Thymus (tissue), 11 donors: ENCODE results near the gene GALNTL6. TPM values are rescaled to one million over a fixed set of nuclear protein-coding genes. Genes with fewer than 3 reads are reported as not detected.

Source experiments
- DNase-seq, 9 donors: peaks; one replicate each; pipeline ENCODE4 v3.0.0-alpha.2; 2013; ENCODE audit warnings: low spot score in 9 of 9, low read depth in 6 of 9, missing footprints in 1 of 9
- H3K27ac ChIP-seq, 2 donors: one replicate each; pipeline ENCODE4 v1.5.1; 2013; ENCODE audit warnings: control low read depth in 1 of 2, low read depth in 1 of 2, low read length in 1 of 2, mild to moderate bottlenecking in 1 of 2, moderate library complexity in 1 of 2
- H3K27me3 ChIP-seq, 2 donors: one replicate each; pipeline ENCODE4 v1.5.1; 2013; ENCODE audit warnings: low read length in 1 of 2; ENCODE audit not compliant: control insufficient read depth in 2 of 2, insufficient read depth in 1 of 2
- H3K36me3 ChIP-seq, 2 donors: one replicate each; pipeline ENCODE4 v1.5.1; 2013; ENCODE audit warnings: low read length in 1 of 2, mild to moderate bottlenecking in 1 of 2, moderate library complexity in 1 of 2; ENCODE audit not compliant: control insufficient read depth in 2 of 2, insufficient read depth in 2 of 2
- H3K4me1 ChIP-seq, 2 donors: one replicate each; pipeline ENCODE4 v1.5.1; 2013; ENCODE audit warnings: low read length in 2 of 2; ENCODE audit not compliant: control insufficient read depth in 2 of 2, insufficient read depth in 2 of 2
- H3K4me3 ChIP-seq, 2 donors: one replicate each; pipeline ENCODE4 v1.5.1; 2013; ENCODE audit warnings: low read length in 2 of 2, control low read depth in 1 of 2, mild to moderate bottlenecking in 1 of 2
- H3K9me3 ChIP-seq, 2 donors: one replicate each; pipeline ENCODE4 v1.5.1; 2013; ENCODE audit warnings: low read length in 1 of 2, mild to moderate bottlenecking in 1 of 2; ENCODE audit not compliant: control insufficient read depth in 2 of 2, insufficient read depth in 1 of 2
- WGBS: extraction: QIAGEN DNeasy Blood & Tissue Kit; methylation state at CpG from one replicate; pipeline ENCODE4 v1.1.7; 2013; 5-methylcytosine and 5-hydroxymethylcytosine counted together
- polyA plus RNA-seq: library from polyadenylated mRNA; stranded (reverse); fragments of 200-250 nt; gene quantifications from one replicate; pipeline ENCODE4 v1.2.3, GENCODE V29; 2013
- total RNA-seq: library from RNA; stranded (reverse); fragments of 120-200 nt; gene quantifications from one replicate; pipeline ENCODE4 v1.2.4, GENCODE V29; 2013
- donor health status: healthy.

Gene GALNTL6
- total and polyA plus RNA-seq, 2 donors: 0.05 TPM

- H3K4me1 ChIP-seq: no peaks in the 10 kb centered on the region
- no peaks in the 10 kb centered on the region for H3K36me3 ChIP-seq
- no peak overlapping the region for H3K27ac ChIP-seq
- no peaks in the 10 kb centered on the region for H3K27me3 ChIP-seq
- no peaks in the 10 kb centered on the region for H3K9me3 ChIP-seq
- H3K4me3 ChIP-seq: no peak overlapping the region
- WGBS: 87% methylated on average over 3 of the region's 3 CpGs
- no peak for DNase-seq
These were observed 498.5 kb downstream of the GALNTL6 start for GRCh38 chr4:172311682-172312081.

GRCh38 chr4:172323288-172323687 is 510.1 kb downstream of the GALNTL6 start:
- DNase-seq: no peak
- no peaks in the 10 kb centered on the region for H3K4me1 ChIP-seq
- H3K27me3 ChIP-seq: no peaks in the 10 kb centered on the region
- no peak overlapping the region for H3K4me3 ChIP-seq
- H3K27ac ChIP-seq: no peak overlapping the region
- H3K9me3 ChIP-seq: no peaks in the 10 kb centered on the region
- WGBS: 90% methylated on average over 2 of the region's 2 CpGs
- H3K36me3 ChIP-seq: no peaks in the 10 kb centered on the region

DNA sequence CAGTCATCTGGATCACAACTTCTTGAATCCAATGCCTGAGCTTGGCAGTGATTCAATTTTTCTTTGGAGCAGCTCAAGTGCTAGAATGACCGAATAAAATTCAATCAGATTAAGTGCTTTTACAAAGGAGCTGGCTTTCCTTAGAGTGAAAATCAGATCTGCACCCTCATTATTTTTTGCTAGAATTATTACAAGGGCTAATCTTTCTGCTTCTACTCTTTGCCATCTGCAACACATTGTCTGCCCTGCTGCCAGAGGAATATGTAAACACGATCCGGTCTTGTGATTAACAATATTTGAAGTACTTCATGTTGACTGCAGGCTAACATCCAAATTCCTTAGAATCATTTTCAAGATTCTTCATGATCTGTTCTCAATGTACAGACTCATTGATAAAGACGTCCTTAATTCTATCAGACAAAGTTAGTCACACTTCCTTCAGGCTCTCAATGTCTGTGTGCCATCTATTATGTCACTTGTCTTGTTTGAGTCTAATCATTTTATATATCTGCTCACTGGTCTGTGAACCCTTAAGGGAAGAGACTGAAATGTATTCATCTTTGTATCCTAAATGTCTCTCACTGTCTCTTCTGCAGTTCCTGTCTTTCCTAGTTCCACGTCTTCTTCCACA is 531.2 kb downstream of the GALNTL6 start:
- no peaks in the 10 kb centered on the region for H3K9me3 ChIP-seq
- no peaks in the 10 kb centered on the region for H3K27me3 ChIP-seq
- no peaks in the 10 kb centered on the region for H3K36me3 ChIP-seq
- no peak overlapping the region for H3K27ac ChIP-seq
- 92% methylated on average over 5 of the region's 5 CpGs for WGBS
- no peak for DNase-seq
- no peaks in the 10 kb centered on the region for H3K4me1 ChIP-seq
- no peak overlapping the region for H3K4me3 ChIP-seq

GRCh38 chr4:172348426-172348825 is 535.2 kb downstream of the GALNTL6 start:
- H3K27ac ChIP-seq: no peak overlapping the region
- 95% methylated on average over 2 of the region's 2 CpGs for WGBS
- DNase-seq: no peak
- no peaks in the 10 kb centered on the region for H3K9me3 ChIP-seq
- H3K27me3 ChIP-seq: no peaks in the 10 kb centered on the region
- no peaks in the 10 kb centered on the region for H3K4me1 ChIP-seq
- no peaks in the 10 kb centered on the region for H3K36me3 ChIP-seq
- no peak overlapping the region for H3K4me3 ChIP-seq

DNA sequence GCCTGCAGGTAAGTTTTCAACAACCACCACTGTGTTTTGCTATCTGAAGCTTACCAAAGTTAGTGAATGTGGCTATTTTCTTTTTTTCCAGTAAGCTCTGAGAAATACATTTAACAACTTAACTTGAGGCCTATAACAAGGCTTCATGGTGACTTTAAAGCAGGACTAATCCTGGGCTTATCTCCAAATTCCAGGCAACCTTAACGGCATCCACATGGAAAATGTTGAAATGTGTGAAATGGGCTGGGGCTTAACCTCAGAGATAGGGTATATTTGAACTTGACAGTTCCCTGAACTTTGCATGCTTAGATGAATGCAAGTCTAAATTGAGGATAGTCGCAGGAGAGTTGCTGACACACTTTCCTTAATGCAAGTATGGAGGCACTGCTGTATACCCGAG is 539.2 kb downstream of the GALNTL6 start:
- H3K9me3 ChIP-seq: no peaks in the 10 kb centered on the region
- H3K4me3 ChIP-seq: no peak overlapping the region
- WGBS: 83% methylated on average over 3 of the region's 3 CpGs
- no peaks in the 10 kb centered on the region for H3K4me1 ChIP-seq
- no peaks in the 10 kb centered on the region for H3K27me3 ChIP-seq
- no peak for DNase-seq
- H3K36me3 ChIP-seq: no peaks in the 10 kb centered on the region
- no peak overlapping the region for H3K27ac ChIP-seq

DNA sequence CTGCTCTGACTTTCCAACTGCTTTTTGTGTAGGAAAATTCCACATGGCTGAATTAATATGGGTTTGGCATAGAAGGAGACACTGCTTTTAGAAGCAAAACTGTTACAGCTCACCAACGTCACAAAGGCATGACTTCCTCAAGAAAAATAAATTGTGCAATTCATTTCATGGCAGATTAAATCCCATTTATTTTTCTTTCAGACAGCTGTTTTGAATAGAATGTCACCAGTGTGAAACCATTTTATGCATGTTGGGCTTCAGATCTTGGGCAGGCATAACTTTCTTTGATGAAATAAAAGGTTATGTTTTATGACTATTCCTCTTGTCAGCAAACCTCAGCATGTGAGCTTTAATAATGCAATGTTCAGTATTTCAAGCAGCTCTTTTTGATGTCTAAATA is 542.8 kb downstream of the GALNTL6 start:
- 85% methylated on average over 1 of the region's 1 CpG for WGBS
- no peaks in the 10 kb centered on the region for H3K4me1 ChIP-seq
- peak in 1 of 9 donors; percentile 8 for DNase-seq

GRCh38 chr4:172357006-172357540 is 543.9 kb downstream of the GALNTL6 start:
- WGBS: 86% methylated on average over 3 of the region's 3 CpGs
- Histone ChIP-seq H3K4me1 (no peaks in the 10 kb centered on the region), H3K9me3 (no peaks in the 10 kb centered on the region), H3K27me3 (no peaks in the 10 kb centered on the region), H3K27ac (no peak overlapping the region), H3K36me3 (no peaks in the 10 kb centered on the region), H3K4me3 (no peak overlapping the region)
- DNase-seq: no peak

More for the DNA sequence above, 542.8 kb downstream of the GALNTL6 start:
- Histone ChIP-seq H3K9me3 (no peaks in the 10 kb centered on the region), H3K4me3 (no peak overlapping the region), H3K36me3 (no peaks in the 10 kb centered on the region), H3K27me3 (no peaks in the 10 kb centered on the region), H3K27ac (no peak overlapping the region)

DNA sequence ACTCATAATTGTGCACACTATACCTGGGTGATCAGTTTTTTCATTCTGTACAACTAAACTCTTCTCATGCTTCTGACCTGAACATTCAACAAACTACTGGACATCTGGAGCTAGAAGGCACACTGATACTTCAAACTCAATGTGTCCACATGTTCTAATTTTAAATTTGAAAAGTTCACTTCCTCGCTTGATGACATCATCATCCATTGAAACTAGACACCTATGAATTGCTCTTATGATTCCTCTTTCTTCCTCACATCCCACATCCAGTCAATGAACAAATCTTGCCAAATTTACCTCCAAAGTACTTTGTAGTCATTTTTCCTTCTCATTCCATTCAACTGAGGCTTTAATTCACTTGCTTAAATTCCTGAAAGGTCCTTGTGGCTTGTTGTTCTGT is 549.4 kb downstream of the GALNTL6 start:
- Histone ChIP-seq H3K4me3 (no peak overlapping the region), H3K27ac (no peak overlapping the region), H3K9me3 (no peaks in the 10 kb centered on the region), H3K4me1 (no peaks in the 10 kb centered on the region), H3K36me3 (no peaks in the 10 kb centered on the region), H3K27me3 (no peaks in the 10 kb centered on the region)
- 96% methylated on average over 1 of the region's 1 CpG for WGBS
- no peak for DNase-seq

GRCh38 chr4:172369471-172369959 is 556.3 kb downstream of the GALNTL6 start:
- no peak overlapping the region for H3K4me3 ChIP-seq
- H3K9me3 ChIP-seq: peaks cover 3 to 12% of the 10 kb centered on the region in 2 donors
- no peaks in the 10 kb centered on the region for H3K4me1 ChIP-seq
- 93% methylated on average over 25 of the region's 25 CpGs for WGBS
- DNase-seq: no peak
- no peaks in the 10 kb centered on the region for H3K36me3 ChIP-seq
- H3K27ac ChIP-seq: no peak overlapping the region
- no peaks in the 10 kb centered on the region for H3K27me3 ChIP-seq
